OCI-LY1 (cell line): ENCODE results near the gene SLC6A3.
"Not testable (repeated sequence)": the region's sequence is repeated elsewhere in the genome, so short reads cannot be mapped to it uniquely, and the experiment has no call there.

ENCODE experiments used
- H2AFZ ChIP-seq: fragments of 200-600 bp; sonication (generic), shearing (Covaris generic); 2 replicates; pipeline ENCODE4 v1.6.0; 2014; ENCODE audit warnings: antibody characterized with exemption, mild to moderate bottlenecking, low read length
- H3F3A ChIP-seq: fragments of 200-600 bp; sonication (generic), shearing (Covaris generic); 2 replicates; pipeline ENCODE4 v1.6.0; 2014; ENCODE audit warnings: mild to moderate bottlenecking, antibody characterized with exemption, low read length, moderate library complexity; ENCODE audit not compliant: insufficient read depth
- H3K27ac ChIP-seq: fragments of 200-600 bp; sonication (generic); 2 replicates; pipeline ENCODE4 v1.5.1; 2014; ENCODE audit warnings: low read length, mixed run types, mild to moderate bottlenecking, low read depth; ENCODE audit not compliant: poor library complexity, severe bottlenecking
- H3K27me3 ChIP-seq: fragments of 200-600 bp; sonication (generic); 2 replicates; pipeline ENCODE4 v1.6.0; 2014; ENCODE audit warnings: antibody characterized with exemption, mild to moderate bottlenecking, low read length, moderate library complexity; ENCODE audit not compliant: insufficient read depth
- H3K36me3 ChIP-seq: fragments of 200-600 bp; sonication (generic); 2 replicates; pipeline ENCODE4 v1.6.1; 2014; ENCODE audit warnings: mild to moderate bottlenecking, antibody characterized with exemption, low read length, moderate library complexity, mixed read lengths; ENCODE audit not compliant: insufficient read depth
- H3K4me1 ChIP-seq: fragments of 200-600 bp; sonication (generic); 2 replicates; pipeline ENCODE4 v1.5.1; 2014; ENCODE audit warnings: mild to moderate bottlenecking, low read length, moderate library complexity; ENCODE audit not compliant: insufficient read depth, severe bottlenecking
- H3K4me2 ChIP-seq: fragments of 200-600 bp; sonication (generic), shearing (Covaris generic); 2 replicates; pipeline ENCODE4 v1.6.1; 2014; ENCODE audit warnings: low read length
- H3K4me3 ChIP-seq: fragments of 200-600 bp; sonication (generic); 2 replicates; pipeline ENCODE4 v1.5.1; 2014; ENCODE audit warnings: low read length, low read depth, mild to moderate bottlenecking, mixed read lengths; ENCODE audit not compliant: poor library complexity, severe bottlenecking
- H3K79me2 ChIP-seq: fragments of 200-600 bp; shearing (Covaris generic); 2 replicates; pipeline ENCODE4 v1.6.1; 2016; ENCODE audit warnings: mixed run types, low read length, mixed read lengths; ENCODE audit not compliant: insufficient read depth
- H3K9ac ChIP-seq: fragments of 200-600 bp; sonication (generic), shearing (Covaris generic); 2 replicates; pipeline ENCODE4 v1.6.1; 2014; ENCODE audit warnings: mild to moderate bottlenecking, low read length, mixed read lengths
- H3K9me2 ChIP-seq: fragments of 200-600 bp; sonication (generic), shearing (Covaris generic); 2 replicates; pipeline ENCODE4 v1.6.1; 2014; ENCODE audit warnings: low read depth, mild to moderate bottlenecking, low read length, mixed read lengths
- H3K9me3 ChIP-seq: fragments of 200-600 bp; shearing (Covaris generic); 2 replicates; pipeline ENCODE4 v1.6.1; 2014; ENCODE audit warnings: low read length, mixed read lengths
- H4K20me1 ChIP-seq: fragments of 200-600 bp; sonication (generic), shearing (Covaris generic); 2 replicates; pipeline ENCODE4 v1.6.0; 2016; ENCODE audit warnings: mild to moderate bottlenecking, low read length; ENCODE audit not compliant: insufficient read depth
- CTCF ChIP-seq: fragments of 200-600 bp; sonication (generic), shearing (Covaris generic); IDR thresholded peaks from 2 replicates; pipeline ENCODE4 v1.5.1; 2017; ENCODE audit warnings: mild to moderate bottlenecking, antibody characterized with exemption, low read length, moderate library complexity, mixed read lengths
- EZH2 ChIP-seq: fragments of 200-600 bp; sonication (generic), shearing (Covaris generic); IDR thresholded peaks from 2 replicates; pipeline ENCODE4 v1.8.0; 2017; ENCODE audit warnings: borderline replicate concordance, mixed run types, mild to moderate bottlenecking, antibody characterized with exemption, low read length, moderate library complexity, mixed read lengths

SLC6A3 gene

GRCh38 chr5:1460054-1460682 lies 14.9 kb upstream of the SLC6A3 start:
- Histone ChIP-seq H3K27ac (no peak overlapping the region), H3K4me3 (no peak overlapping the region), H3K4me1 (no peaks in the 10 kb centered on the region), H4K20me1 (no peaks in the 10 kb centered on the region), H3K79me2 (no peaks in the 10 kb centered on the region), H3K9ac (no peak overlapping the region), H3K36me3 (0 out of 2 replicates have a peak, but pooled peaks cover 9% of the 10 kb centered on the region), H3K9me2 (no peaks in the 10 kb centered on the region), H3K4me2 (no peak overlapping the region), H3K27me3 (no peaks in the 10 kb centered on the region), H2AFZ (no peak overlapping the region), H3F3A (no peaks in the 10 kb centered on the region), H3K9me3 (peaks cover 18% of the 10 kb centered on the region)
- TF ChIP-seq EZH2: no peak
- no peak for TF ChIP-seq CTCF

- not testable (repeated sequence) for H3K4me3 ChIP-seq, H3K36me3 ChIP-seq, H3K79me2 ChIP-seq
These were observed 14.2 kb upstream of the SLC6A3 start for GRCh38 chr5:1459435-1459834.

GRCh38 chr5:1456110-1456881 lies 11.1 kb upstream of the SLC6A3 start:
- not testable (repeated sequence) for H3K9ac ChIP-seq, H3K4me1 ChIP-seq, H3K36me3 ChIP-seq, H3K4me3 ChIP-seq, H3K79me2 ChIP-seq, H4K20me1 ChIP-seq, H3K27ac ChIP-seq, H2AFZ ChIP-seq, H3K27me3 ChIP-seq, H3K4me2 ChIP-seq, H3K9me2 ChIP-seq, H3F3A ChIP-seq
- H3K9me3 ChIP-seq: peaks cover 34% of the 10 kb centered on the region

More at GRCh38 chr5:1459435-1459834, 14.2 kb upstream of the SLC6A3 start:
- H3K27ac ChIP-seq, H3K4me1 ChIP-seq, H2AFZ ChIP-seq, H3K27me3 ChIP-seq, H3K9me2 ChIP-seq, H3K9ac ChIP-seq, H4K20me1 ChIP-seq, H3K4me2 ChIP-seq, H3F3A ChIP-seq: not testable (repeated sequence)
- H3K9me3 ChIP-seq: peaks cover 21% of the 10 kb centered on the region

- Histone ChIP-seq H3K27me3 (no peaks in the 10 kb centered on the region), H3K36me3 (no peaks in the 10 kb centered on the region; the same call in 1 of the 2 replicates), H3K27ac (no peak overlapping the region), H3K4me2 (no peak overlapping the region), H3K9me2 (no peaks in the 10 kb centered on the region; the same call in 1 of the 2 replicates), H2AFZ (no peak overlapping the region), H3F3A (no peaks in the 10 kb centered on the region), H4K20me1 (no peaks in the 10 kb centered on the region), H3K4me1 (no peaks in the 10 kb centered on the region), H3K79me2 (no peaks in the 10 kb centered on the region), H3K9me3 (peaks cover 34% of the 10 kb centered on the region), H3K9ac (no peak overlapping the region), H3K4me3 (no peak overlapping the region)
- no peak for TF ChIP-seq CTCF
- no peak for TF ChIP-seq EZH2
These were observed 8.4 kb upstream of the SLC6A3 start for GRCh38 chr5:1453613-1454012.
